PC-9 (cell line): Measurements from ENCODE around the gene WDR44.

Experiments
- CTCF ChIP-seq: fragments of 200-600 bp; sonication (generic); conservative IDR thresholded peaks from 2 replicates; pipeline ENCODE4 v1.6.1; 2017; ENCODE audit warnings: mixed run types, antibody characterized with exemption, mild to moderate bottlenecking, moderate library complexity
- EZH2 ChIP-seq: fragments of 200-600 bp; sonication (generic); IDR thresholded peaks from 2 replicates; pipeline ENCODE4 v1.8.0; 2017; ENCODE audit warnings: antibody characterized with exemption, low read depth

GRCh38 chrX:118396113-118396512, 50.2 kb downstream of the WDR44 start:
- TF ChIP-seq CTCF (no peak), EZH2 (no peak)
